NCI-H2171 treated with DMSO at 0.1 percent for 48 hours (cell line): ENCODE results near the gene LRRC28.
"Not testable (repeated sequence)": the region's sequence is repeated elsewhere in the genome, so short reads cannot be mapped to it uniquely, and the experiment has no call there.

ENCODE experiments used
- DNase-seq: peaks from one replicate; lab custom pipeline; 2025; lab: John Stamatoyannopoulos, UW

LRRC28 gene

DNA sequence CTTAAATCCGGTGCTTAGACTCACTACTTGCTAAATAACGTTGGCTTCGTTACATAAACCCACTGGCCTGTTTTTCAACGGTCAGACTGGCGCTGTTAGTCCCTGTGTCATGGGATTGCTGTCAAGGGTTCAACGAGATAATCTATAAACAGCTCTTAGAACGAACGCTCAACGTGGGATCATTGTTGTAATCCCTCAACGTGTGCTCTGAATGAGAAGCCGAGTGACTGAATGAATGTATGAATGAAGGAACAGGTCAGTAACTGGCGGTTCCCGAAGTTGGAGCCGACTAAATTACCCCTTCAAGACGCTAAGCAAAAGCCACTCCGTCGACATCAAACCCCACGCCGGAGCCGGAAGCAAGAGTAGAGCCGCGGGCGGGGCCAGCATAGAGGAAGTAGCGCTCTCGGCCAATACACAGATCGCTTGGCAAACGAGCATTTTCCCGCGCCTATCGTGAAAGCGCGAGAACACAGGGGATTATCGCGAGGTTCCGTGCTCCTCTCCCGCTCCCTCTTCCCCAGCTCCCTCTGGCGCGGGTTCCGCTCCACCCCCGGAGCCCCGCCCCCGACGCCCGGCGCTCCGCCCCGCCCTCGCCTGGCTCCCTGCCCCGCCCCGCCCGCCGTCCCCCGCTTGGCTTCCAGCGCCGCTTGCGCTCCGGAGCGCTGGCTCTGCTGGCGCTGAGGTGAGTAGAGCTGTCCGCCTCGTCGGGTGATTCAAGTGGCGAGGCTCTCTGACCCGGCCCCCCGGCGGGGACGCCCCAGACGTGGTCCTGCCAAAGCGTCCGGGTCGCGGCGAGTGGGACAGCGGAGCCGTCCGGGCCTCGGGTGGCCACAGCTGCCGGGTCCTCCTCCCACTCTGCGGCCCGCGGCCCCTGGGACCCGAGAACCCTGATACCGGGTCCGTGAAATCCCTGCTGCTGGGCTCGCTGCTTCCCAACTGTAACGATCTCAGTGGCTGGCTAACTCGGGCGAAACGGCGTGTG, at the start of gene LRRC28:
Gene LRRC28, plus strand, starts transcription at position 625 of the 985 bp plus-strand sequence. CDS start 4,477 bp downstream, outside the sequence.
- DNase-seq: peak; percentile 98

DNA sequence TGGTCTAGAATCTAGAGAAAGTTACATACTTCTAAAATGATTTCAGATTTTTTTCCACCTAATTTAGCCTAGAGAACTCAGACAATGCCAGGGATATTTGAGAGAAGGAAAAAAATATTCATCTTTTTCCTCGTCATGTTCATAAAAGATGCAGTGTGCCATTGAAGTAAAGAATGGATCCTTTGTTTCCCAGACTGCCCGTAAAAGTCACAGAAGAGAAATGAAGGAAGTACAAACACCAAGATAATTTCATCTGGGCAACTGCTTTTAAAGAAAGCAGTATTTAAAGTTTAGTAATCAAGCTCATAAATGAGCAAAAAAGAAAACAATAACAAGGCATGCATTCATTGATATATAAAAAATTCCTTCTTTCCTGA, 49.1 kb upstream of the LRRC28 start:
- no peak for DNase-seq

GRCh38 chr15:99207672-99208071, 43.6 kb upstream of the LRRC28 start:
- DNase-seq: no peak

GRCh38 chr15:99209326-99209725, 42.0 kb upstream of the LRRC28 start:
- DNase-seq: no peak

- DNase-seq: no peak
These were observed 40.9 kb upstream of the LRRC28 start for GRCh38 chr15:99210334-99210733.

GRCh38 chr15:99211926-99212325, 39.4 kb upstream of the LRRC28 start:
- no peak for DNase-seq

DNA sequence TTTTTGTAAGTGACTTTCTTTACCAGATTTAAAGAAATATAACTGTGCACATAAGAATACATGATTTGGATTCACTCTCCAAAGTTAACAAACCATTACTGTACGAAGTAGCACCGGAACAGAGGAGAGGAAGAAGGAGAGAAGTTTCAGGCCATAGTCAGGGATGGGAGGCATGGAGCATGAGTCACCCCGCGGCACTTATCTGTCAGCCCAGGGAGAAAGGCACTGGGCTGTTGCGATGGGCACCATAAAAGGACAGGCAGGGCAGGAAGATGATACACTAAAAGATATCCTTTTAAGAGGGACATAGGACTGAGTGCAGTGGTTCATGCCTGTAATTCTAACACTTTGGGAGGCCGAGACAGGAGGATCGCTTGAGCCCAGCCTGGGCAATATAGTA, 38.9 kb upstream of the LRRC28 start:
- no peak for DNase-seq

DNA sequence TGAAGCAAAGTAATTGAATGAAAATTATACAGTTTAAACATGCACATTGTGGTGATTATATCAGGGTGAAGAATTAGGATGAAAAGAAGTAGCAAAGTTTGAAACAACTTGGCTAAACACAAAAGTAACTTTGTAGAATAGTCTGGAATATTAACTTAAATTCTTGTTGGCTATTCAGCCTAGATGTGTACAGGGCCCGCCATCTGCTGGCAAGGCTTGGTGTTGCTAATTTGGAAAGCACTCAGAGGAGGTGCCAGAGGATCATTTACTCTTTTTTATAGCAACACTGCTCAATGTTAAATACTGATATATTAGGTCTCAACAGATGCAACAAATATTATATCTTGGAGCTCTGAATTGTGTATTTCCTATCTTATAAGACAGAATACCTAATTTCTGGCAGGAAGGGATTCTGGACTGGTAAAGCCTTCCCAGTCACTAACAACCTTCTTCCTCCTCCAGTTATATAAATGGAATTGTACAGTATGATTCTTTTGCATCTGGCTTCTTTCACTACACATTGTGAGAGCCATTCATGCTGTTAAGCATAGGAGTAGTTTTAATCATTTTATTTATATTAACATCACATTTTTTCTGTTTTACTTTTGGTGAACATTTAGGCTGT, 38.0 kb upstream of the LRRC28 start:
- peak; percentile 63 for DNase-seq

DNA sequence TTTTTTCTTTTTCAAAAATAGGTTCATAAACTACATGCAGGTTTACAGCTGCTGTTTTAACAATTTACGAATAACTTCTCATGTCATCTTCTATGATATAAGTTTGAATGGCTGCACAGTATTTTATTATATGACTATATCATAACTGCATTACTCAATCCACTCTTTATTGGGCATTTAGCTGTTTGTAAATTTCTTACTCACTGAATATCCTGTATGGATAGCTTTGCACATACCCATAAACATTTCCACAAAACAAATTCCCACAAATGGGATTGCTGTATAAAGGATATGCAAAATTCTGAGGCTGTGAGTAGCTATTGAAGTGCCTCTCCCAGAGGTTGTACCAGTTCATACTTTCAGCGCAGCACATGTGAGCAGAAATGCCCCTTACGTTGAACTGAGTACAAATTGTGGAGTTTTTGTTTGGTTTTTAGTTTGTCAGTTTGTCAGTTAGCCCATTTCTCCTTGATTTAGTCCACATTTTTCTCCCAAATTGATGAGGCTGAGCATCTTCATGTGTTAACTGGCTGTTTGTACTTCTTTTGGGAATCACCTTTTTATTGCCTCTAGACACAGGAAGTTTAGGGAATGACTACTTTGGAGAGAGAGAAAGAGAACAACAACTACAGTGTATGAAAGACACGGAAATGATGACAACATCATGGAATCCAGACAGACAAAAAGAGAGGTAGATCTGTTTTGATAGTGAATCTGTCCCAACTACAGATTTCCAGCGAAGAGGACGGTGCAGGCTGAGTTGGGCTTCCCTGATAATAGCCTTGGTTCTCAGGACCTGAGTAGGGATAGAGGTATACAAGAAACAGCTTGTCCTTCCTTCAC, 26.7 kb upstream of the LRRC28 start:
- no peak for DNase-seq

- no peak for DNase-seq
These were observed 24.5 kb upstream of the LRRC28 start for GRCh38 chr15:99226802-99227201.

GRCh38 chr15:99228120-99228770, 23.0 kb upstream of the LRRC28 start:
- DNase-seq: no peak

GRCh38 chr15:99230867-99231266, 20.4 kb upstream of the LRRC28 start:
- DNase-seq: no peak

GRCh38 chr15:99232740-99233139, 18.5 kb upstream of the LRRC28 start:
- DNase-seq: no peak

DNA sequence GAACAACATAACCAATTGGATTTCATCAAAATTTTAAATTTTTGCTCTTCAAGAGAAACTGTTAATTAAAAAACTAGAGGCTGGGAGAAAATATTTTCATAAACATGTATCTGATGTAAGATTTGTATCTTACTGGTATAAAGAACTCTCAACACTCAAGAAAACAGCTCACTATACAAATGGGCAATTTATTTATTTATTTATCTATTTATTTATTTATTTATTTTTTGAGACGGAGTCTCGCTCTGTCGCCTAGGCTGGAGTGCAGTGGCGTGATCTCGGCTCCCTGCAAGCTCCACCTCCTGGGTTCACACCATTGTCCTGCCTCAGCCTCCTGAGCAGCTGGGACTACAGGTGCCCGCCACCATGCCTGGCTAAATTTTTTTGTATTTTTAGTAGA, 17.1 kb upstream of the LRRC28 start:
- DNase-seq: not testable (repeated sequence)

DNA sequence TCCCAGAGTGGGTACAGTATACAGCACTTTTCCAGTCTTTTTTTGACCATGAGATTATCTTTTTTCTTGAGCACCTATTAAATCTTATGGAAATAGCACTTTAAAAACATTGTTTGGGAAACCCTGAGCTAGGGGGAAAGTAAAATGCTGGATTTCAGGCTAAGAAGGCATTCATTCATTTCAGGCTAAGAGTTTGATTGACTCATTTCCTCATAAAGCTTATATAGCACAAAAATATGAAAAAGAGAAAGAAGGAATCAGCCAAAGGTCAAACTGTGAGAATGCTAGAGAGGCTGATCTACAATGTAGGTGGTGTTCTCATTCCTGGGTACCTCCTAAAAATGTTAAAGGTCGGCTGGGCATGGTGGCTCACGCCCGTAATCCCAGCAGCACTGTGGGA, 12.4 kb upstream of the LRRC28 start:
- DNase-seq: no peak

- no peak for DNase-seq
These were observed 11.6 kb upstream of the LRRC28 start for GRCh38 chr15:99239545-99240198.

GRCh38 chr15:99241752-99242151, 9.5 kb upstream of the LRRC28 start:
- DNase-seq: no peak

DNA sequence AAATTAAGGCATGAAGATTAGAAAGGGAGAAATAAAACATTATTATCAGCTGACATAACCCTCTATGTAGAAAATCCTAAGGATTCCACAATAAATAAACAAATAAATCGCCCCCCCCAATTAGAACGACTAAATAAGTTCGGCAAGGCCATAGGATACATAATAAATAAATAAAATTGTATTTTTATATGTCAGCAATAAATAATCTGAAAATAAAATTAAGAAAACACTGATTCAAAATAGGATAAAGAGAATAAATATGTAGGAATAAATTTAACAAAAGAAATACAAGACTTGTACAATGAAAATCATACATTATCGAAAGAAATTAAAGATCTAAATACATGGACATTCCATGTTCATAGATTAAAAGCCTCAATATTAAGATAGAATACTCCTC, 7.0 kb upstream of the LRRC28 start:
- no peak for DNase-seq

DNA sequence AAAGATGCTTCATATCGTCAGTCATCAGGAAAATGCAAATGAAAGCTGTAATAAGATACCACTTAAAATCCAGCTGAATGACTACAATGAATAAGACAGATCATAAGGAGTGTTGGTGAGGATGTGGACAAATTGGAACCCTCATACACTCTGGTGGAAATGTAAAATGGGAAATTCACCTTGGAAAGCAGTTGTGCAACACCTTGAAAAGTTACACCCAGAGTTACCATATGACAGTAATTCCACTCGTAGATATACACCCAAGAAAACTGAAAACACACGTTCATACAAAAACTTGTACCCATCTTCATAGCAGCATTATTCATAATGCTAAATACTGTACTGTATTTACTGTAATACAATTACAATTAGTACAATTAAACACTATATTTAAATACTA, 4.2 kb upstream of the LRRC28 start:
- no peak for DNase-seq

GRCh38 chr15:99248000-99248715, 3.1 kb upstream of the LRRC28 start:
- no peak for DNase-seq
